ENCODE data around the gene FASN. TPM values are rescaled to one million over a fixed set of nuclear protein-coding genes. Genes with fewer than 3 reads are reported as not detected.

FASN gene
- total and polyA plus RNA-seq, 2 of the 13 experiments (the other 11 are each of a cell fraction or from before 2014, with no cell fraction given) = 51.7 to 101 TPM

GRCh38 chr17:82095777-82096708 lies 2.0 kb downstream of the FASN start (continued):
- TF ChIP-seq ATF6 (CRISPR knock-in tag; conservative IDR thresholded peaks at IDR 0.05) (no peak), ZHX1 (CRISPR knock-in tag; IDR thresholded peaks at IDR 0.05; ENCODE audit: low read depth) (no peak; the same call in 1 of the 2 replicates), CBX1 (IDR thresholded peaks at IDR 0.05; ENCODE audit: low read depth) (no peak), FOXK2 (IDR thresholded peaks at IDR 0.05) (no peak), CBFB (CRISPR knock-in tag; IDR thresholded peaks at IDR 0.05) (no peak), YEATS2 (CRISPR knock-in tag; IDR thresholded peaks at IDR 0.05; ENCODE audit: borderline replicate concordance) (0 out of 2 replicates have a peak, but pooled peaks have one; percentile 39), NRL (CRISPR knock-in tag; IDR thresholded peaks at IDR 0.05; ENCODE audit: borderline replicate concordance) (no peak), ZNF609 (CRISPR knock-in tag; IDR thresholded peaks at IDR 0.05; ENCODE audit: borderline replicate concordance) (0 out of 2 replicates have a peak, but pooled peaks have one; percentile 1), MYC (CRISPR knock-in tag; IDR thresholded peaks at IDR 0.05; ENCODE audit: borderline replicate concordance) (peak; percentile 55; the same call in 1 of the 2 replicates), ZNF10 (CRISPR knock-in tag; IDR thresholded peaks at IDR 0.05; ENCODE audit: borderline replicate concordance, low read depth) (no peak), KDM5A (IDR thresholded peaks at IDR 0.05; ENCODE audit: borderline replicate concordance, low read length) (no peak), ZNF143 (CRISPR knock-in tag; IDR thresholded peaks at IDR 0.05) (peak; percentile 43; the same call in 1 of the 2 replicates), POLR2A (IDR thresholded peaks at IDR 0.05; ENCODE audit: insufficient read depth in 1 of 2, low read depth in 2 of 2, low read length in 2 of 2) (peak in 1 of 2 experiments; percentile 25; a peak in 1 of 4 replicates), CSRNP1 (CRISPR knock-in tag; IDR thresholded peaks at IDR 0.05) (peak; percentile 68; the same call in 1 of the 2 replicates)

Measured in HepG2 (cell line).